Measurements from ENCODE around the gene TSPEAR. TPM values are rescaled to one million over a fixed set of nuclear protein-coding genes. Genes with fewer than 3 reads are reported as not detected.

TSPEAR gene
- total and polyA plus RNA-seq, 2 of the 13 experiments (the other 11 are each of a cell fraction or from before 2014, with no cell fraction given), result 0.07 to 0.32 TPM

GRCh38 chr21:44697811-44698734 is 13.3 kb downstream of the TSPEAR start (continued):
- TF ChIP-seq PBX2 (CRISPR knock-in tag; IDR thresholded peaks at IDR 0.05), result no peak
- TF ChIP-seq, protein P1, sequence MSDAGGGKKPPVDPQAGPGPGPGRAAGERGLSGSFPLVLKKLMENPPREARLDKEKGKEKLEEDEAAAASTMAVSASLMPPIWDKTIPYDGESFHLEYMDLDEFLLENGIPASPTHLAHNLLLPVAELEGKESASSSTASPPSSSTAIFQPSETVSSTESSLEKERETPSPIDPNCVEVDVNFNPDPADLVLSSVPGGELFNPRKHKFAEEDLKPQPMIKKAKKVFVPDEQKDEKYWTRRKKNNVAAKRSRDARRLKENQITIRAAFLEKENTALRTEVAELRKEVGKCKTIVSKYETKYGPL (CRISPR knock-in tag; IDR thresholded peaks at IDR 0.05), result no peak
- TF ChIP-seq ZNF230 (CRISPR knock-in tag; IDR thresholded peaks at IDR 0.05), result no peak
- TF ChIP-seq WIZ (CRISPR knock-in tag; IDR thresholded peaks at IDR 0.05), result peak; percentile 13; the same call in 1 of the 2 replicates
- TF ChIP-seq TBP (CRISPR knock-in tag; IDR thresholded peaks at IDR 0.05), result 0 out of 2 replicates have a peak, but pooled peaks have one; percentile 0
- TF ChIP-seq TCF7 (IDR thresholded peaks at IDR 0.05; ENCODE audit: low read depth), result no peak
- TF ChIP-seq AGO2 (optimal IDR thresholded peaks at IDR 0.05; ENCODE audit: low read depth, low read length), result no peak
- peak; percentile 15; the same call in 1 of the 2 replicates for TF ChIP-seq MYC (CRISPR knock-in tag; IDR thresholded peaks at IDR 0.05; ENCODE audit: borderline replicate concordance)
- TF ChIP-seq, protein P2, sequence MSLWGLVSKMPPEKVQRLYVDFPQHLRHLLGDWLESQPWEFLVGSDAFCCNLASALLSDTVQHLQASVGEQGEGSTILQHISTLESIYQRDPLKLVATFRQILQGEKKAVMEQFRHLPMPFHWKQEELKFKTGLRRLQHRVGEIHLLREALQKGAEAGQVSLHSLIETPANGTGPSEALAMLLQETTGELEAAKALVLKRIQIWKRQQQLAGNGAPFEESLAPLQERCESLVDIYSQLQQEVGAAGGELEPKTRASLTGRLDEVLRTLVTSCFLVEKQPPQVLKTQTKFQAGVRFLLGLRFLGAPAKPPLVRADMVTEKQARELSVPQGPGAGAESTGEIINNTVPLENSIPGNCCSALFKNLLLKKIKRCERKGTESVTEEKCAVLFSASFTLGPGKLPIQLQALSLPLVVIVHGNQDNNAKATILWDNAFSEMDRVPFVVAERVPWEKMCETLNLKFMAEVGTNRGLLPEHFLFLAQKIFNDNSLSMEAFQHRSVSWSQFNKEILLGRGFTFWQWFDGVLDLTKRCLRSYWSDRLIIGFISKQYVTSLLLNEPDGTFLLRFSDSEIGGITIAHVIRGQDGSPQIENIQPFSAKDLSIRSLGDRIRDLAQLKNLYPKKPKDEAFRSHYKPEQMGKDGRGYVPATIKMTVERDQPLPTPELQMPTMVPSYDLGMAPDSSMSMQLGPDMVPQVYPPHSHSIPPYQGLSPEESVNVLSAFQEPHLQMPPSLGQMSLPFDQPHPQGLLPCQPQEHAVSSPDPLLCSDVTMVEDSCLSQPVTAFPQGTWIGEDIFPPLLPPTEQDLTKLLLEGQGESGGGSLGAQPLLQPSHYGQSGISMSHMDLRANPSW (CRISPR knock-in tag; IDR thresholded peaks at IDR 0.05; ENCODE audit: borderline replicate concordance), result no peak
- TF ChIP-seq, protein P3, sequence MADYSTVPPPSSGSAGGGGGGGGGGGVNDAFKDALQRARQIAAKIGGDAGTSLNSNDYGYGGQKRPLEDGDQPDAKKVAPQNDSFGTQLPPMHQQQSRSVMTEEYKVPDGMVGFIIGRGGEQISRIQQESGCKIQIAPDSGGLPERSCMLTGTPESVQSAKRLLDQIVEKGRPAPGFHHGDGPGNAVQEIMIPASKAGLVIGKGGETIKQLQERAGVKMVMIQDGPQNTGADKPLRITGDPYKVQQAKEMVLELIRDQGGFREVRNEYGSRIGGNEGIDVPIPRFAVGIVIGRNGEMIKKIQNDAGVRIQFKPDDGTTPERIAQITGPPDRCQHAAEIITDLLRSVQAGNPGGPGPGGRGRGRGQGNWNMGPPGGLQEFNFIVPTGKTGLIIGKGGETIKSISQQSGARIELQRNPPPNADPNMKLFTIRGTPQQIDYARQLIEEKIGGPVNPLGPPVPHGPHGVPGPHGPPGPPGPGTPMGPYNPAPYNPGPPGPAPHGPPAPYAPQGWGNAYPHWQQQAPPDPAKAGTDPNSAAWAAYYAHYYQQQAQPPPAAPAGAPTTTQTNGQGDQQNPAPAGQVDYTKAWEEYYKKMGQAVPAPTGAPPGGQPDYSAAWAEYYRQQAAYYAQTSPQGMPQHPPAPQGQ (CRISPR knock-in tag; IDR thresholded peaks at IDR 0.05; ENCODE audit: borderline replicate concordance), result no peak
- no peak for TF ChIP-seq MIER2 (CRISPR knock-in tag; IDR thresholded peaks at IDR 0.05)
- no peak for TF ChIP-seq ZNF34 (CRISPR knock-in tag; IDR thresholded peaks at IDR 0.05; ENCODE audit: borderline replicate concordance)
- TF ChIP-seq SP4 (CRISPR knock-in tag; IDR thresholded peaks at IDR 0.05), result no peak
- TF ChIP-seq ZNF646 (CRISPR knock-in tag; IDR thresholded peaks at IDR 0.05), result no peak
